Neural cell (in vitro differentiated cells): Measurements from ENCODE around the gene MAP2K7. TPM values are rescaled to one million over a fixed set of nuclear protein-coding genes. Genes with fewer than 3 reads are reported as not detected.
"Not testable (repeated sequence)": the region's sequence is repeated elsewhere in the genome, so short reads cannot be mapped to it uniquely, and the experiment has no call there.

Experiments used
- H2AFZ ChIP-seq: fragments of 200-600, 300-800 bp; sonication (generic), shearing (Covaris generic); 2 replicates; pipeline ENCODE4 v1.6.0; 2014; ENCODE audit warnings: low read depth, mild to moderate bottlenecking, antibody characterized with exemption, low read length, moderate library complexity
- H3F3A ChIP-seq: fragments of 200-600 bp; shearing (Covaris generic); 2 replicates; pipeline ENCODE4 v1.6.1; 2016; ENCODE audit warnings: mild to moderate bottlenecking, moderate library complexity, mixed read lengths, antibody characterized with exemption, low read length; ENCODE audit not compliant: insufficient read depth, poor library complexity, severe bottlenecking
- H3K27ac ChIP-seq: fragments of 200-600, 300-800 bp; sonication (generic), shearing (Covaris generic); 2 replicates; pipeline ENCODE4 v1.5.1; 2014; ENCODE audit warnings: mild to moderate bottlenecking, low read length, moderate library complexity
- H3K27me3 ChIP-seq: fragments of 300-800, 200-600 bp; sonication (generic), shearing (Covaris generic); 2 replicates; pipeline ENCODE4 v1.6.0; 2014; ENCODE audit warnings: mild to moderate bottlenecking, low read depth, low read length, moderate library complexity; ENCODE audit not compliant: insufficient read depth
- H3K36me3 ChIP-seq: fragments of 300-800, 200-600 bp; sonication (generic), shearing (Covaris generic); 2 replicates; pipeline ENCODE4 v1.5.1; 2014; ENCODE audit warnings: mild to moderate bottlenecking, antibody characterized with exemption, low read length, moderate library complexity; ENCODE audit not compliant: insufficient read depth
- H3K4me2 ChIP-seq: fragments of 300-800, 200-600 bp; sonication (generic), shearing (Covaris generic); 2 replicates; pipeline ENCODE4 v1.6.0; 2014; ENCODE audit warnings: mild to moderate bottlenecking, low read length
- H3K4me3 ChIP-seq: fragments of 300-800, 200-600 bp; sonication (generic), shearing (Covaris generic); 2 replicates; pipeline ENCODE4 v1.5.1; 2014; ENCODE audit warnings: mild to moderate bottlenecking, low read length, moderate library complexity
- H3K79me2 ChIP-seq: fragments of 200-600 bp; shearing (Covaris generic); replicated peaks from 2 replicates; pipeline ENCODE4 v1.6.0; 2014; ENCODE audit warnings: mild to moderate bottlenecking, low read length, moderate library complexity; ENCODE audit not compliant: insufficient read depth
- H3K9ac ChIP-seq: fragments of 300-800, 200-600 bp; sonication (generic), shearing (Covaris generic); 2 replicates; pipeline ENCODE4 v1.6.1; 2016; ENCODE audit warnings: mild to moderate bottlenecking, low read length, mixed read lengths
- H3K9me2 ChIP-seq: fragments of 200-600 bp; shearing (Covaris generic); 2 replicates; pipeline ENCODE4 v1.6.1; 2016; ENCODE audit warnings: mild to moderate bottlenecking, low read length, mixed read lengths; ENCODE audit not compliant: insufficient read depth
- H3K9me3 ChIP-seq: fragments of 200-600, 300-800 bp; sonication (generic), shearing (Covaris generic); 2 replicates; pipeline ENCODE4 v1.6.1; 2016; ENCODE audit warnings: mild to moderate bottlenecking, mixed run types, low read length, moderate library complexity, mixed read lengths
- H4K20me1 ChIP-seq: fragments of 200-600 bp; shearing (Covaris generic); 2 replicates; pipeline ENCODE4 v1.6.1; 2016; ENCODE audit warnings: mild to moderate bottlenecking, mixed run types; ENCODE audit not compliant: insufficient read depth
- EP300 ChIP-seq: fragments of 450-650 bp; conservative IDR thresholded peaks from 2 replicates; pipeline ENCODE4 v1.6.1; 2014; ENCODE audit warnings: antibody characterized with exemption, mild to moderate bottlenecking, moderate library complexity; ENCODE audit not compliant: poor library complexity, severe bottlenecking
- EZH2 ChIP-seq: fragments of 200-600, 300-800 bp; shearing (Covaris generic), sonication (generic); IDR thresholded peaks from 2 replicates; pipeline ENCODE4 v1.6.1; 2014; ENCODE audit warnings: antibody characterized with exemption, low read length, borderline replicate concordance, mild to moderate bottlenecking; ENCODE audit not compliant: insufficient read depth, poor library complexity, severe bottlenecking
- MXI1 ChIP-seq: fragments of 450-650 bp; conservative IDR thresholded peaks from 2 replicates; pipeline ENCODE4 v1.6.1; 2014; ENCODE audit warnings: antibody characterized with exemption, mild to moderate bottlenecking; ENCODE audit not compliant: poor library complexity, severe bottlenecking
- POLR2AphosphoS5 ChIP-seq: IDR thresholded peaks from 2 replicates; pipeline ENCODE4 v1.6.1; 2012
- RAD21 ChIP-seq: fragments of 450-650 bp; conservative IDR thresholded peaks from 2 replicates; pipeline ENCODE4 v1.6.1; 2014; ENCODE audit warnings: antibody characterized with exemption, mild to moderate bottlenecking, moderate library complexity
- SMC3 ChIP-seq: fragments of 450-650 bp; conservative IDR thresholded peaks from 2 replicates; pipeline ENCODE4 v1.6.1; 2014; ENCODE audit warnings: antibody characterized with exemption, mild to moderate bottlenecking, moderate library complexity; ENCODE audit not compliant: poor library complexity
- TAF1 ChIP-seq: IDR thresholded peaks from 2 replicates; pipeline ENCODE4 v1.6.1; 2012; ENCODE audit warnings: low read depth
- polyA plus RNA-seq: library from polyadenylated mRNA; depleted of rRNA; stranded (reverse); fragments of >200 nt; gene quantifications from 2 replicates; pipeline ENCODE4 v1.2.3, GENCODE V29; 2014
- TF ChIP-seq, protein P1 (sequence below): fragments of 450-650 bp; IDR thresholded peaks from 2 replicates; pipeline ENCODE4 v1.5.1; 2014; ENCODE audit warnings: antibody characterized with exemption, mild to moderate bottlenecking, moderate library complexity; ENCODE audit not compliant: poor library complexity, severe bottlenecking
- TF ChIP-seq, protein P2 (sequence below): IDR thresholded peaks from 2 replicates; pipeline ENCODE4 v1.6.1; 2012; ENCODE audit warnings: borderline replicate concordance

MAP2K7 gene
- polyA plus RNA-seq, 1 donor from 2014 or later: 9.2 TPM

DNA sequence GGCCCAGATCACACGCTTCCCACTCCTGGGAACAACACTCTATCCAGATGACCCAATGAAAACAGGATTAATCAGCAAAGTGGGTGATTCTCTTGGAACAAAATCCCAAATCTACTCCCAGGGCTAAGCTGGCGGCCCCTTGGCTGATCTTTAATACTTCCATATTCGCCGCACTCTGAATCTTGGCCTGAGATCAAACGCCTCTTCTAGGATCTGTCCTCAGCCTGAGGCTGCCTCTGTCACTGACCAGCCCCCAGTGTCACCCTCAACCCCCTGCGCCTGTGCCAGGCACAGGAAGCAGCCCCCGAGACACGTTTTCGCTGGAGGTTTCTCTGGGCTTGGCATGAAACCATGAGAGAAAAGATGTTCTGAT lies 24.6 kb downstream of the MAP2K7 start:
- Histone ChIP-seq H3K79me2 (peaks cover 14% of the 10 kb centered on the region), H2AFZ (no peak overlapping the region), H3K36me3 (no peaks in the 10 kb centered on the region), H3K9me3 (no peaks in the 10 kb centered on the region), H3K9me2 (no peaks in the 10 kb centered on the region), H3K4me2 (no peak overlapping the region), H3K4me3 (no peak overlapping the region), H3K9ac (no peak overlapping the region), H3K27ac (no peak overlapping the region), H3K27me3 (no peaks in the 10 kb centered on the region), H3F3A (no peaks in the 10 kb centered on the region), H4K20me1 (peaks cover 8% of the 10 kb centered on the region)
- TF ChIP-seq TAF1 (no peak), MXI1 (no peak), RAD21 (no peak), EP300 (no peak), SMC3 (no peak), EZH2 (no peak), POLR2AphosphoS5 (no peak)
- TF ChIP-seq, protein P1, sequence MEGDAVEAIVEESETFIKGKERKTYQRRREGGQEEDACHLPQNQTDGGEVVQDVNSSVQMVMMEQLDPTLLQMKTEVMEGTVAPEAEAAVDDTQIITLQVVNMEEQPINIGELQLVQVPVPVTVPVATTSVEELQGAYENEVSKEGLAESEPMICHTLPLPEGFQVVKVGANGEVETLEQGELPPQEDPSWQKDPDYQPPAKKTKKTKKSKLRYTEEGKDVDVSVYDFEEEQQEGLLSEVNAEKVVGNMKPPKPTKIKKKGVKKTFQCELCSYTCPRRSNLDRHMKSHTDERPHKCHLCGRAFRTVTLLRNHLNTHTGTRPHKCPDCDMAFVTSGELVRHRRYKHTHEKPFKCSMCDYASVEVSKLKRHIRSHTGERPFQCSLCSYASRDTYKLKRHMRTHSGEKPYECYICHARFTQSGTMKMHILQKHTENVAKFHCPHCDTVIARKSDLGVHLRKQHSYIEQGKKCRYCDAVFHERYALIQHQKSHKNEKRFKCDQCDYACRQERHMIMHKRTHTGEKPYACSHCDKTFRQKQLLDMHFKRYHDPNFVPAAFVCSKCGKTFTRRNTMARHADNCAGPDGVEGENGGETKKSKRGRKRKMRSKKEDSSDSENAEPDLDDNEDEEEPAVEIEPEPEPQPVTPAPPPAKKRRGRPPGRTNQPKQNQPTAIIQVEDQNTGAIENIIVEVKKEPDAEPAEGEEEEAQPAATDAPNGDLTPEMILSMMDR: no peak
- TF ChIP-seq, protein P2, sequence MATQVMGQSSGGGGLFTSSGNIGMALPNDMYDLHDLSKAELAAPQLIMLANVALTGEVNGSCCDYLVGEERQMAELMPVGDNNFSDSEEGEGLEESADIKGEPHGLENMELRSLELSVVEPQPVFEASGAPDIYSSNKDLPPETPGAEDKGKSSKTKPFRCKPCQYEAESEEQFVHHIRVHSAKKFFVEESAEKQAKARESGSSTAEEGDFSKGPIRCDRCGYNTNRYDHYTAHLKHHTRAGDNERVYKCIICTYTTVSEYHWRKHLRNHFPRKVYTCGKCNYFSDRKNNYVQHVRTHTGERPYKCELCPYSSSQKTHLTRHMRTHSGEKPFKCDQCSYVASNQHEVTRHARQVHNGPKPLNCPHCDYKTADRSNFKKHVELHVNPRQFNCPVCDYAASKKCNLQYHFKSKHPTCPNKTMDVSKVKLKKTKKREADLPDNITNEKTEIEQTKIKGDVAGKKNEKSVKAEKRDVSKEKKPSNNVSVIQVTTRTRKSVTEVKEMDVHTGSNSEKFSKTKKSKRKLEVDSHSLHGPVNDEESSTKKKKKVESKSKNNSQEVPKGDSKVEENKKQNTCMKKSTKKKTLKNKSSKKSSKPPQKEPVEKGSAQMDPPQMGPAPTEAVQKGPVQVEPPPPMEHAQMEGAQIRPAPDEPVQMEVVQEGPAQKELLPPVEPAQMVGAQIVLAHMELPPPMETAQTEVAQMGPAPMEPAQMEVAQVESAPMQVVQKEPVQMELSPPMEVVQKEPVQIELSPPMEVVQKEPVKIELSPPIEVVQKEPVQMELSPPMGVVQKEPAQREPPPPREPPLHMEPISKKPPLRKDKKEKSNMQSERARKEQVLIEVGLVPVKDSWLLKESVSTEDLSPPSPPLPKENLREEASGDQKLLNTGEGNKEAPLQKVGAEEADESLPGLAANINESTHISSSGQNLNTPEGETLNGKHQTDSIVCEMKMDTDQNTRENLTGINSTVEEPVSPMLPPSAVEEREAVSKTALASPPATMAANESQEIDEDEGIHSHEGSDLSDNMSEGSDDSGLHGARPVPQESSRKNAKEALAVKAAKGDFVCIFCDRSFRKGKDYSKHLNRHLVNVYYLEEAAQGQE: no peak

DNA sequence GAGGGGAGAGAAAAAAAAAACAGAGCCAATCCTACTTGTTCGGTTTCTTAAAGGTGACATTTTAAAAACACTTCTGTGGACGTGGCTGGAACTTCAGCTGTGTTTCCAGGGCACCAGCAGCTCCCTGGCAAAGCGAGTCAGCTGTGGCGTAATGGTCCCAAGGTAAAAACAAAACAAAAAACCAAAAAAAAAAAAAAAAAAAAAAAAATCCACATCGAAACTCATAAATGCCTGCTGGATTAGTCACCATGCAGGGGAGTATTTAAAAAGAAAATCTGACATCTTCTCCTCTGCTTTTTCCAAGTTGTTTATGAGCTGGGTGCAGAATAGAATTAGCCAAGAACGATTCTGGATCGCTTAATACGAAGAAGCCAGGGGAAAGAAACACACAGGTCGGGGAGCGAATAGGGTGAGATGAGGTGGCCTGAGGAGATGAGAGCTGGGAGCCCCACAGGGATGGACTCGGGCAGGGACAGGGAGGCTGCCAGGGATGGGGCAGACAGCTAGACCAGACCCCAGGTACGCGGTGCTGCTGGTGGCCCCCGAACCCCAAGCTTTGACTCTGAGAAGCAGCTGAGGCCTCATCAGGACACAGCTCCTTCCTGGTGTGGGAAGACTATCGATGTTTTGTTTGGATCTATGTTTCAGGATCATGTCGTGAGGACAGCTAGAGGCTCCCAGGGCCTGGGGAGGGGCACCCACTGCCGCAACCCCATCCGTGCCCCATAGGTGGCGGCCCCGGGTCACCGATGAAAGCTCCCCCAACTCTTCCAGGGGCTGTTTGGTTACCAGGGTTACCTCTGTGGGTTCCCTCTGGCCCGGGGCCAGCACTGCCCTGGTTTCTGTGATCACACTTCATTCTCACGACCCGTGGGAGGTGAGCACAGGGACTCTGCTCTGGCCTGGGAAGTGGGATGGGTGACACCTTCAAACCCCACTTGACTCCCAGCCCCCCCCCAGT lies 25.3 kb downstream of the MAP2K7 start:
- no peak overlapping the region for H2AFZ ChIP-seq

DNA sequence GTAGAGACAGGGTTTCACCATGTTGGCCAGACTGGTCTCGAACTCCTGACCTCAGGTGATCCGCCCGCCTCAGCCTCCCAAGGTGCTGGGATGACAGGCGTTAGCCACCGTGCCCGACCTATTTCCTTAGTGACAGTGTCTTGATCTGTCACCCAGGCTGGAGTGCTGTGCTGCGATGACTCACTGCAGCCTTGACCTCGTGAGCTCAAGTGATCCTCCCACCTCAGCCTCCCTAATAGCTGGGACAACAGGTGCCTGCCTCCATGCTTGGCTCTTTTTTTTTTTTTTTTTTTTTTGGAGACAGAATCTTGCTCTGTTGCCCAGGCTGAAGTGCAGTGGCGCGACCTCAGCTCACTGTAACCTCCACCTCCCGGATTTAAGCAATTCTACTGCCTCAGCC lies 26.4 kb downstream of the MAP2K7 start:
- not testable (repeated sequence) for H3K9me2 ChIP-seq, H3F3A ChIP-seq, H3K27me3 ChIP-seq, H4K20me1 ChIP-seq, H3K27ac ChIP-seq, H3K79me2 ChIP-seq, H3K4me2 ChIP-seq, H3K36me3 ChIP-seq, H3K9me3 ChIP-seq, H3K9ac ChIP-seq, H2AFZ ChIP-seq, H3K4me3 ChIP-seq

More for the DNA sequence above, 25.3 kb downstream of the MAP2K7 start:
- no peak overlapping the region for H3K27ac ChIP-seq
- H3K9me3 ChIP-seq: no peaks in the 10 kb centered on the region
- no peak overlapping the region for H3K9ac ChIP-seq
- H3K4me2 ChIP-seq: no peak overlapping the region
- peaks cover 10% of the 10 kb centered on the region for H3K79me2 ChIP-seq
- no peaks in the 10 kb centered on the region for H3K9me2 ChIP-seq
- H3K4me3 ChIP-seq: no peak overlapping the region
- TF ChIP-seq POLR2AphosphoS5: no peak
- TF ChIP-seq, protein P1: peak; percentile 37
- no peak for TF ChIP-seq SMC3
- no peaks in the 10 kb centered on the region for H3K27me3 ChIP-seq
- H3F3A ChIP-seq: no peaks in the 10 kb centered on the region
- peaks cover 4% of the 10 kb centered on the region for H4K20me1 ChIP-seq
- H3K36me3 ChIP-seq: no peaks in the 10 kb centered on the region
